ENCODE results near the gene IER5L. TPM values are rescaled to one million over a fixed set of nuclear protein-coding genes. Genes with fewer than 3 reads are reported as not detected.
A peak's percentile ranks its signal among the peaks of the same experiment; 100 is the strongest.
"Not testable (repeated sequence)": the region's sequence is repeated elsewhere in the genome, so short reads cannot be mapped to it uniquely, and the experiment has no call there.

IER5L gene
- total RNA-seq, 1 donor from 2014 or later, result 16.7 TPM

DNA sequence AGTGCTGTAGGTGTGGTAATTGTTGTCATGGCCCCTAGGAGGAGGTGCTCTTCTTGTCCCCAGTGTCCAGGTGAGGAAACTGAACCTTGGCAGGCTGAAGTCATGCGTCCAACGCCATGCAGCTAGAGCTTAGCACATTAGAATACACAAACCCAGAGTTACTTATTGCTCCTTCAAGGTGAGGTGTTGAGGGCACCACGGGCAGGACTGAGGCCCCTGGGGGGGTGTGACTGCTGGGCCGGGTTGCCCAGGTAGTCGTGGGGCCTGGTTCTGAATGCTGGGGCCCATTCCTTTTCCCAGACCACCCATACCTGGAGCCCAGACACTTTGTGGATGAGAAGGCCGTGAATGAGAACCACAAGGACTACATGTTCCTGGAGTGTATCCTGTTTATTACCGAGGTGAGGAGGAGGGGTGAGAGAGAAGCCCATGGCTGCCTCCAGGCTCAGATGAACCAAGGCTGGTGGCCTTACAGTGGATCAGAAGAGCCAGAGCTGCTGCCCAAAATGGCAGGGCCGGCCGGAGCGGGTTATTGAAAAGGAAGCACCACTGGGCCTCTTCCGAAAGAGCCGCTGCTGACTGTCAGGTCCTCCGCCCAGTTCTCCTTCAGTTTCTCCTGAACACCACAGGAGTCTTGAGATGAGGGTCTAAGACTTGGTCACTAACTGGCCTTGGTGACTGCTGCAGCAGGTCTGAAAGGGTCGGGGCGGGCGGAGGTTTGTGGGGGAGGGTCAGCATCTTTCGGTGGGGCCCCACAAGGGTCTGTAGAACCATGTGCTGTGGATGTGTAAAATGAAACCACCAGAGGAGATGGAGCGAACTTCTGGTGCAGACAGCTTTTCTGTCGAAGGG lies 40.5 kb downstream of the IER5L start:
- Histone ChIP-seq H3K9ac (ENCODE audit: low read depth in 1 of 3, low read length in 3 of 3) (peak overlapping the region; percentile 82 to 100 (median 95)), H3K36me3 (ENCODE audit: control insufficient read depth in 3 of 3, insufficient read depth in 3 of 3, low read length in 3 of 3) (peaks cover 16 to 32% (median 22%) of the 10 kb centered on the region in 3 donors)

DNA sequence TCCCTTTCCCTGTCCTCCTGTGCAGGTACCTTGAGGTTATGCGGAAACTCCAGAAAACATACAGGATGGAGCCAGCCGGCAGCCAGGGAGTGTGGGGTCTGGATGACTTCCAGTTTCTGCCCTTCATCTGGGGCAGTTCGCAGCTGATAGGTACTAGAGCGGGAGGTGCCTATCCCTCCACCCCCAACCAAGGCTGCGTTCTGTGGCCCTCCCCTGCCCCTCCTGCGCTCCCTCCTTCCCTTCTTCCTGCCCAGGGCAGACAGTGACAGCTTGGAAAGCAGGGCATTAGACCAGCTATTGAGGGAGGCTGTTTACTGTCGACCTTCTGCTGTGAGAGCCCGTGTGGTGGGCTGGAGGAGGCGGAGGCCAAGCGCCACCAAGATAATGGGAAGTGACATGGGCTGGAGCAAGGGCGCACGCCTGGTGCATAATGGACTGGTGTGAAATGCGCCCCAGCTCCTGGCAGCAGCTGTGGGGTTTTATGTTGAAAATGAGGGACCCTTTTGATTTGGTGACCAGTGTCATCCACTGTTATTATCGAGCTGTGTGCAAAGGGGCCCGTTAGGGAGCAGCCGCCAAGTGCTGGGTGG lies 41.5 kb downstream of the IER5L start:
- Histone ChIP-seq H3K27ac (ENCODE audit: low read depth, low read length) (no peak overlapping the region), H3K4me3 (ENCODE audit: low read length in 3 of 3) (no peak overlapping the region), H3K9ac (ENCODE audit: low read depth in 1 of 3, low read length in 3 of 3) (no peak overlapping the region), H3K9me3 (ENCODE audit: control insufficient read depth in 3 of 3, low read length in 3 of 3) (no peaks in the 10 kb centered on the region), H3K4me1 (ENCODE audit: control insufficient read depth in 3 of 3, insufficient read depth in 3 of 3, low read length in 3 of 3) (peaks cover 37 to 45% (median 39%) of the 10 kb centered on the region in 3 donors), H3K36me3 (ENCODE audit: control insufficient read depth in 3 of 3, insufficient read depth in 3 of 3, low read length in 3 of 3) (peaks cover 14 to 36% (median 22%) of the 10 kb centered on the region in 3 donors), H3K27me3 (ENCODE audit: control insufficient read depth in 3 of 3, insufficient read depth in 3 of 3, low read length in 3 of 3) (no peaks in the 10 kb centered on the region)

More for the DNA sequence above, 40.5 kb downstream of the IER5L start:
- Histone ChIP-seq H3K9me3 (ENCODE audit: control insufficient read depth in 3 of 3, low read length in 3 of 3) (no peaks in the 10 kb centered on the region), H3K27ac (ENCODE audit: low read depth, low read length) (peak overlapping the region; percentile 100), H3K4me1 (ENCODE audit: control insufficient read depth in 3 of 3, insufficient read depth in 3 of 3, low read length in 3 of 3) (peaks cover 41 to 50% (median 43%) of the 10 kb centered on the region in 3 donors), H3K4me3 (ENCODE audit: low read length in 3 of 3) (peak overlapping the region in 1 of 3 donors; percentile 79), H3K27me3 (ENCODE audit: control insufficient read depth in 3 of 3, insufficient read depth in 3 of 3, low read length in 3 of 3) (no peaks in the 10 kb centered on the region)

DNA sequence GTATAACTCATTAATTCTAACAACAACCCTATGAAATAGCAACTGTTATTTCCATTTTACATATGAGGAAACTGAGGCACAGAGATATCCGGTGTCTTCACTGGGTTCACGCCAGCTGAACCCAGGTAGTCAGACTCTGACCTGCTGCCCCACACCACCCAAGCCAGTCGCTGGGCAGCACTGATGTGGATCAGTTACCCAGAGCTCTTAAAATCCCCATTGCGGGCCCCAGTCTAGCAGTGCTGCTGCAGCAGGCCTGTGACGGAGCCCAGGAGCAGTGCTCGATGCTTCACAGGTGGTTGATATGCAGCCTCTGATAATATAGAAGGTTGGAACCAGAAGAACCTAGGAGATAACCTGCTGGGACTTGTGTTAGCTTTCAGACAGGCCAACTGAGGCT lies 42.6 kb downstream of the IER5L start:
- Histone ChIP-seq H3K4me1 (ENCODE audit: control insufficient read depth in 3 of 3, insufficient read depth in 3 of 3, low read length in 3 of 3) (peaks cover 28 to 38% (median 32%) of the 10 kb centered on the region in 3 donors), H3K9me3 (ENCODE audit: control insufficient read depth in 3 of 3, low read length in 3 of 3) (no peaks in the 10 kb centered on the region), H3K27ac (ENCODE audit: low read depth, low read length) (no peak overlapping the region), H3K4me3 (ENCODE audit: low read length in 3 of 3) (no peak overlapping the region), H3K27me3 (ENCODE audit: control insufficient read depth in 3 of 3, insufficient read depth in 3 of 3, low read length in 3 of 3) (no peaks in the 10 kb centered on the region), H3K36me3 (ENCODE audit: control insufficient read depth in 3 of 3, insufficient read depth in 3 of 3, low read length in 3 of 3) (peaks cover 23 to 42% (median 30%) of the 10 kb centered on the region in 3 donors), H3K9ac (ENCODE audit: low read depth in 1 of 3, low read length in 3 of 3) (no peak overlapping the region)

- Histone ChIP-seq H3K36me3 (ENCODE audit: control insufficient read depth in 3 of 3, insufficient read depth in 3 of 3, low read length in 3 of 3) (peaks cover 37 to 50% (median 43%) of the 10 kb centered on the region in 3 donors), H3K27me3 (ENCODE audit: control insufficient read depth in 3 of 3, insufficient read depth in 3 of 3, low read length in 3 of 3) (no peaks in the 10 kb centered on the region), H3K9me3 (ENCODE audit: control insufficient read depth in 3 of 3, low read length in 3 of 3) (no peaks in the 10 kb centered on the region), H3K9ac (ENCODE audit: low read depth in 1 of 3, low read length in 3 of 3) (no peak overlapping the region), H3K4me1 (ENCODE audit: control insufficient read depth in 3 of 3, insufficient read depth in 3 of 3, low read length in 3 of 3) (peaks cover 9 to 19% (median 12%) of the 10 kb centered on the region in 3 donors), H3K27ac (ENCODE audit: low read depth, low read length) (no peak overlapping the region), H3K4me3 (ENCODE audit: low read length in 3 of 3) (no peak overlapping the region)
Measured at GRCh38 chr9:129133082-129133481, 45.0 kb downstream of the IER5L start.

DNA sequence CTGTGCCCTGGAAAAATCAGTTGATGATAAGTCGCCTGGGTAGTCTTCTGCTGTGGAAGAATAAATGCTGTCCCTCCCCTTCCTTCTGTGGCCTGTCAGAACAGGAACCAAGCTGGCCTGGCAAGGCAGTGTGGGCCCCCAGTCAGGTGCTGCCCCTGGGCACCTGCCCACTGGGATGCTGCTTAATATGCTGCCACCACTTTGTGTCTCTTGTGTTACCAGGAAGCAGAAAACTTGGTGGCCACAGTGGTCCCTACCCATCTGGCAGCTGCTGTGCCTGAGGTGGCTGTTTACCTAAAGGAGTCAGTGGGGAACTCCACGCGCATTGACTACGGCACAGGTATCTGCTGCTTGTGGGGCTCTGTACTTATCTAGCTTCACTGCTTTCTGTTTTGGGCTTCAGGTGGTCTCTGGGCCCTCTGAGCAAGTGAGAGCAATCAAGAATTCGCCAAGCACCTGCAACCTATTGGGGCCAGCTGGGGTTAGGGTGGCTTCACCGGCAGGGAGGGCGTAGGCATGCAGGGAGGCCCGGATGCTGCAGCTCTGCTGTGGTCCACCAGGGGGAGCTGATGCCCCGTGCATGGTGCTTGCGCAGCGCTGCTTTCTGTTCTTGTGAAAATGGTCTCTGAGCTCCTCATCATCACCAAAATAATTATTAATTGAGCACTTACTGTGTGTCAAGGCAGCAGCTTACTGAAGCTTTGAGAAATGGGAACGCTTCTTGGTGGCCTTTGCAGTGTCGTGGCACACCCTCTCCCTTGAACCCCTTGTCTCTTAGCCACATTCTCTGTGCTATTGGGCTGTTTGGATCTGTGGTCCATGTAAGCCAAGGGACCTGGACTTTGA lies 46.5 kb downstream of the IER5L start:
- peaks cover 14 to 17% (median 15%) of the 10 kb centered on the region in 3 donors for H3K4me1 ChIP-seq (ENCODE audit: control insufficient read depth in 3 of 3, insufficient read depth in 3 of 3, low read length in 3 of 3)
- peak overlapping the region in 2 of 3 donors; percentile 16 to 64 for H3K9ac ChIP-seq (ENCODE audit: low read depth in 1 of 3, low read length in 3 of 3)

GRCh38 chr9:129130791-129131190 lies 47.3 kb downstream of the IER5L start:
- Histone ChIP-seq H3K9me3 (ENCODE audit: control insufficient read depth in 3 of 3, low read length in 3 of 3) (no peaks in the 10 kb centered on the region), H3K27me3 (ENCODE audit: control insufficient read depth in 3 of 3, insufficient read depth in 3 of 3, low read length in 3 of 3) (no peaks in the 10 kb centered on the region), H3K4me1 (ENCODE audit: control insufficient read depth in 3 of 3, insufficient read depth in 3 of 3, low read length in 3 of 3) (peaks cover 15 to 18% (median 15%) of the 10 kb centered on the region in 3 donors), H3K9ac (ENCODE audit: low read depth in 1 of 3, low read length in 3 of 3) (no peak overlapping the region), H3K27ac (ENCODE audit: low read depth, low read length) (no peak overlapping the region), H3K36me3 (ENCODE audit: control insufficient read depth in 3 of 3, insufficient read depth in 3 of 3, low read length in 3 of 3) (peaks cover 29 to 40% (median 38%) of the 10 kb centered on the region in 3 donors), H3K4me3 (ENCODE audit: low read length in 3 of 3) (no peak overlapping the region)

More for the DNA sequence above, 46.5 kb downstream of the IER5L start:
- Histone ChIP-seq H3K4me3 (ENCODE audit: low read length in 3 of 3) (no peak overlapping the region), H3K36me3 (ENCODE audit: control insufficient read depth in 3 of 3, insufficient read depth in 3 of 3, low read length in 3 of 3) (peaks cover 29 to 44% (median 42%) of the 10 kb centered on the region in 3 donors), H3K27me3 (ENCODE audit: control insufficient read depth in 3 of 3, insufficient read depth in 3 of 3, low read length in 3 of 3) (no peaks in the 10 kb centered on the region), H3K27ac (ENCODE audit: low read depth, low read length) (no peak overlapping the region), H3K9me3 (ENCODE audit: control insufficient read depth in 3 of 3, low read length in 3 of 3) (no peaks in the 10 kb centered on the region)

DNA sequence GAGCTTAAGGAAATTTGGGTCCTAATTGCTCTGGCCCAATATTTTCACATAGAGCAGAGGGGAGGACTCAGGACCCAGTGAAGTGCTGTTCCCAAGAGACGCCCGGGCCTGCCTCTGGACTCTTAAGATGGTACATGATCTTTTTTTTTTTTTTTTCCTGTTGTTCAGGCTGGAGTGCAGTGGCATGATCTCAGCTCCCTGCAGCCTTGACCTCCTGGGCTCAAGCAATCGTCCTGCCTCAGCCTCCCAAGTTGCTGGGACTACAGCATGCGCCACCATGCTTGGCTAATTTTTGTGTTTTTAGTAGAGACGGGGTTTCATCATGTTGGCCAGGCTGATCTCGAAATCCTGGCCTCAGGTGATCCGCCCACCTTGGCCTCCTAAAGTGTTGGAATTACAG lies 47.8 kb downstream of the IER5L start:
- H3K4me3 ChIP-seq (ENCODE audit: low read length in 3 of 3); H3K9ac ChIP-seq (ENCODE audit: low read depth in 1 of 3, low read length in 3 of 3); H3K27me3 ChIP-seq (ENCODE audit: control insufficient read depth in 3 of 3, insufficient read depth in 3 of 3, low read length in 3 of 3); H3K27ac ChIP-seq (ENCODE audit: low read depth, low read length); H3K9me3 ChIP-seq (ENCODE audit: control insufficient read depth in 3 of 3, low read length in 3 of 3): not testable (repeated sequence)
- peaks cover 29 to 35% (median 34%) of the 10 kb centered on the region in 3 donors for H3K36me3 ChIP-seq (ENCODE audit: control insufficient read depth in 3 of 3, insufficient read depth in 3 of 3, low read length in 3 of 3)
- peaks cover 15 to 18% (median 15%) of the 10 kb centered on the region in 3 donors for H3K4me1 ChIP-seq (ENCODE audit: control insufficient read depth in 3 of 3, insufficient read depth in 3 of 3, low read length in 3 of 3)

GRCh38 chr9:129128689-129129088 lies 49.4 kb downstream of the IER5L start:
- Histone ChIP-seq H3K9ac (ENCODE audit: low read depth in 1 of 3, low read length in 3 of 3) (peak overlapping the region in 1 of 3 donors; percentile 25), H3K4me1 (ENCODE audit: control insufficient read depth in 3 of 3, insufficient read depth in 3 of 3, low read length in 3 of 3) (peaks cover 15 to 21% (median 15%) of the 10 kb centered on the region in 3 donors), H3K27ac (ENCODE audit: low read depth, low read length) (no peak overlapping the region), H3K27me3 (ENCODE audit: control insufficient read depth in 3 of 3, insufficient read depth in 3 of 3, low read length in 3 of 3) (no peaks in the 10 kb centered on the region), H3K36me3 (ENCODE audit: control insufficient read depth in 3 of 3, insufficient read depth in 3 of 3, low read length in 3 of 3) (peaks cover 33 to 43% (median 33%) of the 10 kb centered on the region in 3 donors), H3K4me3 (ENCODE audit: low read length in 3 of 3) (no peak overlapping the region), H3K9me3 (ENCODE audit: control insufficient read depth in 3 of 3, low read length in 3 of 3) (no peaks in the 10 kb centered on the region)

GRCh38 chr9:129126749-129127618 lies 51.1 kb downstream of the IER5L start:
- Histone ChIP-seq H3K36me3 (ENCODE audit: control insufficient read depth in 3 of 3, insufficient read depth in 3 of 3, low read length in 3 of 3) (peaks cover 29 to 47% (median 37%) of the 10 kb centered on the region in 3 donors), H3K4me3 (ENCODE audit: low read length in 3 of 3) (no peak overlapping the region), H3K4me1 (ENCODE audit: control insufficient read depth in 3 of 3, insufficient read depth in 3 of 3, low read length in 3 of 3) (peaks cover 17 to 29% (median 24%) of the 10 kb centered on the region in 3 donors), H3K9ac (ENCODE audit: low read depth in 1 of 3, low read length in 3 of 3) (peak overlapping the region in 2 of 3 donors; percentile 42 to 50), H3K27ac (ENCODE audit: low read depth, low read length) (no peak overlapping the region), H3K27me3 (ENCODE audit: control insufficient read depth in 3 of 3, insufficient read depth in 3 of 3, low read length in 3 of 3) (no peaks in the 10 kb centered on the region), H3K9me3 (ENCODE audit: control insufficient read depth in 3 of 3, low read length in 3 of 3) (no peaks in the 10 kb centered on the region)
